Neural crest cell (in vitro differentiated cells): Measurements from ENCODE around the gene MUL1. TPM values are rescaled to one million over a fixed set of nuclear protein-coding genes. Genes with fewer than 3 reads are reported as not detected.
A peak's percentile ranks its signal among the peaks of the same experiment; 100 is the strongest.

Experiments
- DNase-seq: peaks from one replicate; pipeline ENCODE4 v3.0.0; 2021; ENCODE audit warnings: low read depth, mixed read lengths, low spot score
- H3K27ac Mint-ChIP-seq: one replicate; pipeline ENCODE4 v1.8.0; 2021; ENCODE audit warnings: mild to moderate bottlenecking, mixed read lengths; ENCODE audit not compliant: unreplicated experiment
- H3K27me3 Mint-ChIP-seq: 2 replicates; pipeline ENCODE4 v1.8.0; 2021; ENCODE audit warnings: low read depth, mild to moderate bottlenecking, mixed read lengths
- H3K36me3 Mint-ChIP-seq: 2 replicates; pipeline ENCODE4 v1.8.0; 2021; ENCODE audit warnings: low read depth, mild to moderate bottlenecking, mixed read lengths
- H3K4me1 Mint-ChIP-seq: 2 replicates; pipeline ENCODE4 v1.8.0; 2021; ENCODE audit warnings: mixed read lengths
- H3K4me3 Mint-ChIP-seq: one replicate; pipeline ENCODE4 v1.8.0; 2021; ENCODE audit warnings: mild to moderate bottlenecking, mixed read lengths
- H3K9me3 Mint-ChIP-seq: 2 replicates; pipeline ENCODE4 v1.8.0; 2021; ENCODE audit warnings: mixed read lengths
- CTCF ChIP-seq: fragments of 200-600 bp; sonication (generic); conservative IDR thresholded peaks from 2 replicates; pipeline ENCODE4 v1.5.0; 2021; ENCODE audit warnings: antibody characterized with exemption, mild to moderate bottlenecking
- total RNA-seq: library from RNA; stranded (reverse); gene quantifications from 2 replicates; pipeline ENCODE4 v1.2.1, GENCODE V29; 2021

Gene MUL1
- total RNA-seq, 1 donor from 2014 or later: 27.6 TPM

GRCh38 chr1:20487236-20487590 is 20.7 kb downstream of the MUL1 start:
- no peak for TF ChIP-seq CTCF
- no peak for DNase-seq
- H3K27ac Mint-ChIP-seq: no peak overlapping the region
- peak overlapping the region; percentile 84 for H3K4me3 Mint-ChIP-seq
- H3K4me1 Mint-ChIP-seq: peaks cover 22% of the 10 kb centered on the region
- peaks cover 43% of the 10 kb centered on the region for H3K27me3 Mint-ChIP-seq
- H3K36me3 Mint-ChIP-seq: no peaks in the 10 kb centered on the region
- no peaks in the 10 kb centered on the region for H3K9me3 Mint-ChIP-seq

- Mint-ChIP-seq H3K27me3 (peaks cover 43% of the 10 kb centered on the region), H3K9me3 (no peaks in the 10 kb centered on the region), H3K27ac (no peak overlapping the region), H3K36me3 (no peaks in the 10 kb centered on the region), H3K4me1 (peaks cover 28% of the 10 kb centered on the region), H3K4me3 (peak overlapping the region; percentile 84)
- TF ChIP-seq CTCF: no peak
- peak; percentile 75 for DNase-seq
These were observed 21.3 kb downstream of the MUL1 start for GRCh38 chr1:20486457-20487235.

- Mint-ChIP-seq H3K9me3 (no peaks in the 10 kb centered on the region), H3K27me3 (peaks cover 43% of the 10 kb centered on the region), H3K4me3 (peak within 1 kb of the TSS; percentile 99), H3K27ac (peak within 1 kb of the TSS; percentile 94), H3K4me1 (peaks cover 34% of the 10 kb centered on the region), H3K36me3 (no peaks in the 10 kb centered on the region)
- peak; percentile 47 for DNase-seq
- no peak for TF ChIP-seq CTCF
These were observed 22.2 kb downstream of the MUL1 start, which contains the start of gene CAMK2N1 for GRCh38 chr1:20485527-20486456. Gene CAMK2N1 (minus strand): TSS chr1:20486210. CDS start chr1:20485379, 831 bp downstream.

- TF ChIP-seq CTCF: no peak
- peak; percentile 35 for DNase-seq
- H3K27ac Mint-ChIP-seq: peak overlapping the region; percentile 93
- H3K4me1 Mint-ChIP-seq: peaks cover 44% of the 10 kb centered on the region
- no peaks in the 10 kb centered on the region for H3K36me3 Mint-ChIP-seq
- H3K4me3 Mint-ChIP-seq: peak overlapping the region; percentile 99
- no peaks in the 10 kb centered on the region for H3K9me3 Mint-ChIP-seq
- H3K27me3 Mint-ChIP-seq: peaks cover 41% of the 10 kb centered on the region
These were observed 23.2 kb downstream of the MUL1 start for GRCh38 chr1:20484519-20485462.
